ENCODE results near the gene AQP12A. TPM values are rescaled to one million over a fixed set of nuclear protein-coding genes. Genes with fewer than 3 reads are reported as not detected.
"Not testable (repeated sequence)": the region's sequence is repeated elsewhere in the genome, so short reads cannot be mapped to it uniquely, and the experiment has no call there.

AQP12A gene
- total RNA-seq, 5 donors from 2014 or later (not counting 1 experiment from before 2014, with no cell fraction given), result not detected

GRCh38 chr2:240700616-240701015 is 8.9 kb downstream of the AQP12A start:
- WGBS (ENCODE audit: insufficient coverage), result 83% methylated on average over 2 of the region's 21 CpGs
- POLR2A ChIA-PET, result not testable (repeated sequence)

GRCh38 chr2:240701091-240701735 is 9.5 kb downstream of the AQP12A start:
- no peak for ATAC-seq (replicated peaks in 1 of 4)
- ChIA-PET CTCF (no interaction called here), POLR2A (no interaction called here)
- peaks cover 9 to 23% of the 10 kb centered on the region in 2 experiments for H3K4me1 ChIP-seq (ENCODE audit: control insufficient read depth in 1 of 2, extremely low read depth in 1 of 2, insufficient read depth in 2 of 2, low read length in 2 of 2)
- Mint-ChIP-seq H3K9me3 (no peaks in the 10 kb centered on the region), H3K4me3 (no peak overlapping the region), H3K27me3 (peaks cover 5 to 7% of the 10 kb centered on the region in 2 donors), H3K36me3 (no peaks in the 10 kb centered on the region), H3K4me1 (peaks cover 16 to 22% (median 16%) of the 10 kb centered on the region in 3 donors), H3K27ac (no peak overlapping the region)
- peaks cover 0 to 40% of the 10 kb centered on the region in 2 experiments for H3K27me3 ChIP-seq (replicated peaks in 1 of 2; ENCODE audit: control insufficient read depth in 2 of 2, extremely low read depth in 1 of 2, insufficient read depth in 2 of 2, low read length in 1 of 2)
- H3K9me3 ChIP-seq, result no peaks in the 10 kb centered on the region
- no peaks in the 10 kb centered on the region for H3K36me3 ChIP-seq (ENCODE audit: control insufficient read depth in 2 of 2, extremely low read depth in 1 of 2, insufficient read depth in 1 of 2, low read length in 1 of 2)
- H3K27ac ChIP-seq (ENCODE audit: low read length), result no peak overlapping the region
- no peak overlapping the region for H3K4me3 ChIP-seq (ENCODE audit: control insufficient read depth in 1 of 2, extremely low read depth in 1 of 2, low read length in 1 of 2)
- WGBS (ENCODE audit: insufficient coverage), result 93% methylated on average over 66 of the region's 67 CpGs
- no peak for DNase-seq

More at GRCh38 chr2:240700616-240701015, 8.9 kb downstream of the AQP12A start:
- H3K9me3 ChIP-seq; H3K27ac Mint-ChIP-seq; H3K36me3 ChIP-seq (ENCODE audit: control insufficient read depth in 2 of 2, extremely low read depth in 1 of 2, insufficient read depth in 1 of 2, low read length in 1 of 2); H3K4me3 Mint-ChIP-seq; DNase-seq; H3K9me3 Mint-ChIP-seq; H3K27ac ChIP-seq (ENCODE audit: low read length); H3K36me3 Mint-ChIP-seq; H3K4me3 ChIP-seq (ENCODE audit: control insufficient read depth in 1 of 2, extremely low read depth in 1 of 2, low read length in 1 of 2); H3K27me3 Mint-ChIP-seq; CTCF ChIA-PET; ATAC-seq (replicated peaks in 1 of 4): not testable (repeated sequence)
- peaks cover 15 to 21% (median 15%) of the 10 kb centered on the region in 3 donors for H3K4me1 Mint-ChIP-seq
- Histone ChIP-seq H3K27me3 (replicated peaks in 1 of 2; ENCODE audit: control insufficient read depth in 2 of 2, extremely low read depth in 1 of 2, insufficient read depth in 2 of 2, low read length in 1 of 2) (peaks cover 0 to 39% of the 10 kb centered on the region in 2 experiments), H3K4me1 (ENCODE audit: control insufficient read depth in 1 of 2, extremely low read depth in 1 of 2, insufficient read depth in 2 of 2, low read length in 2 of 2) (peaks cover 8 to 21% of the 10 kb centered on the region in 2 experiments)

GRCh38 chr2:240701736-240702639 is 10.3 kb downstream of the AQP12A start:
- Mint-ChIP-seq H3K9me3 (no peaks in the 10 kb centered on the region), H3K27ac (no peak overlapping the region), H3K4me3 (no peak overlapping the region), H3K36me3 (no peaks in the 10 kb centered on the region), H3K27me3 (peaks cover 5 to 7% of the 10 kb centered on the region in 2 donors), H3K4me1 (peaks cover 16 to 22% (median 16%) of the 10 kb centered on the region in 3 donors)
- DNase-seq, result no peak
- no peak for ATAC-seq (replicated peaks in 1 of 4)
- ChIA-PET POLR2A (no interaction called here), CTCF (no interaction called here)
- 88% methylated on average over 22 of the region's 30 CpGs for WGBS (ENCODE audit: insufficient coverage)
- H3K9me3 ChIP-seq, result no peaks in the 10 kb centered on the region
- H3K27ac ChIP-seq (ENCODE audit: low read length), result no peak overlapping the region
- H3K4me3 ChIP-seq (ENCODE audit: control insufficient read depth in 1 of 2, extremely low read depth in 1 of 2, low read length in 1 of 2), result no peak overlapping the region
- H3K4me1 ChIP-seq (ENCODE audit: control insufficient read depth in 1 of 2, extremely low read depth in 1 of 2, insufficient read depth in 2 of 2, low read length in 2 of 2), result peaks cover 9 to 23% of the 10 kb centered on the region in 2 experiments
- peaks cover 0 to 40% of the 10 kb centered on the region in 2 experiments for H3K27me3 ChIP-seq (replicated peaks in 1 of 2; ENCODE audit: control insufficient read depth in 2 of 2, extremely low read depth in 1 of 2, insufficient read depth in 2 of 2, low read length in 1 of 2)
- no peaks in the 10 kb centered on the region for H3K36me3 ChIP-seq (ENCODE audit: control insufficient read depth in 2 of 2, extremely low read depth in 1 of 2, insufficient read depth in 1 of 2, low read length in 1 of 2)

- 78% methylated on average over 9 of the region's 9 CpGs for WGBS (ENCODE audit: insufficient coverage)
- ChIA-PET POLR2A (no interaction called here), CTCF (no interaction called here)
- Histone ChIP-seq H3K27ac (ENCODE audit: low read length) (no peak overlapping the region), H3K27me3 (replicated peaks in 1 of 2; ENCODE audit: control insufficient read depth in 2 of 2, extremely low read depth in 1 of 2, insufficient read depth in 2 of 2, low read length in 1 of 2) (peaks cover 0 to 40% of the 10 kb centered on the region in 2 experiments), H3K36me3 (ENCODE audit: control insufficient read depth in 2 of 2, extremely low read depth in 1 of 2, insufficient read depth in 1 of 2, low read length in 1 of 2) (no peaks in the 10 kb centered on the region), H3K4me1 (ENCODE audit: control insufficient read depth in 1 of 2, extremely low read depth in 1 of 2, insufficient read depth in 2 of 2, low read length in 2 of 2) (peaks cover 9 to 23% of the 10 kb centered on the region in 2 experiments), H3K9me3 (no peaks in the 10 kb centered on the region), H3K4me3 (ENCODE audit: control insufficient read depth in 1 of 2, extremely low read depth in 1 of 2, low read length in 1 of 2) (no peak overlapping the region)
- H3K36me3 Mint-ChIP-seq, result no peaks in the 10 kb centered on the region
- H3K27ac Mint-ChIP-seq, result no peak overlapping the region
- no peaks in the 10 kb centered on the region for H3K9me3 Mint-ChIP-seq
- DNase-seq (no peak), ATAC-seq (replicated peaks in 1 of 4) (no peak)
- H3K4me1 Mint-ChIP-seq, result peaks cover 16 to 22% (median 16%) of the 10 kb centered on the region in 3 donors
- H3K4me3 Mint-ChIP-seq, result no peak overlapping the region
- H3K27me3 Mint-ChIP-seq, result peaks cover 5 to 7% of the 10 kb centered on the region in 2 donors
Measured at GRCh38 chr2:240702640-240703011, 11.0 kb downstream of the AQP12A start.

GRCh38 chr2:240703417-240704341 is 12.0 kb downstream of the AQP12A start:
- Histone ChIP-seq H3K36me3 (ENCODE audit: control insufficient read depth in 2 of 2, extremely low read depth in 1 of 2, insufficient read depth in 1 of 2, low read length in 1 of 2) (no peaks in the 10 kb centered on the region), H3K4me3 (ENCODE audit: control insufficient read depth in 1 of 2, extremely low read depth in 1 of 2, low read length in 1 of 2) (no peak overlapping the region), H3K9me3 (no peaks in the 10 kb centered on the region), H3K27ac (ENCODE audit: low read length) (no peak overlapping the region), H3K4me1 (ENCODE audit: control insufficient read depth in 1 of 2, extremely low read depth in 1 of 2, insufficient read depth in 2 of 2, low read length in 2 of 2) (peaks cover 9 to 23% of the 10 kb centered on the region in 2 experiments), H3K27me3 (replicated peaks in 1 of 2; ENCODE audit: control insufficient read depth in 2 of 2, extremely low read depth in 1 of 2, insufficient read depth in 2 of 2, low read length in 1 of 2) (peaks cover 0 to 40% of the 10 kb centered on the region in 2 experiments)
- Mint-ChIP-seq H3K4me1 (peaks cover 16 to 22% (median 16%) of the 10 kb centered on the region in 3 donors), H3K9me3 (no peaks in the 10 kb centered on the region), H3K27me3 (peaks cover 5 to 10% of the 10 kb centered on the region in 2 donors), H3K4me3 (no peak overlapping the region), H3K27ac (no peak overlapping the region), H3K36me3 (no peaks in the 10 kb centered on the region)
- ChIA-PET POLR2A (no interaction called here), CTCF (interaction anchor here in 1 of 2 donors (1.2 kb wide), 2 partner anchors 117 to 137 kb away, joined by 3 read pairs; partner anchors contain the start of gene CAPN10)
- DNase-seq, result peak in 1 of 35 experiments; percentile 3
- 88% methylated on average over 11 of the region's 18 CpGs for WGBS (ENCODE audit: insufficient coverage)
- no peak for ATAC-seq (replicated peaks in 1 of 4)

Measured in T-cell (primary cell).